ENCODE results near the gene IPP.

Gene IPP

GRCh38 chr1:45765999-45766792 lies 15.7 kb upstream of the IPP start:
- H3F3A ChIP-seq (ENCODE audit: control insufficient read depth, insufficient read depth), result no peaks in the 10 kb centered on the region
- TF ChIP-seq EZH2phosphoT487 (IDR thresholded peaks at IDR 0.05; ENCODE audit: borderline replicate concordance, low read length) (no peak), CTCF (IDR thresholded peaks at IDR 0.05; ENCODE audit: low read depth, low read length, poor library complexity, severe bottlenecking) (no peak)
- no peak overlapping the region for H3K4me2 ChIP-seq (ENCODE audit: low read length)
- peaks cover 16% of the 10 kb centered on the region for H3K4me1 ChIP-seq (ENCODE audit: control insufficient read depth, low read length)
- no peak overlapping the region for H3K27ac ChIP-seq (ENCODE audit: low read depth, low read length)
- no peaks in the 10 kb centered on the region for H3K36me3 ChIP-seq (ENCODE audit: control insufficient read depth, low read length)
- H3K4me3 ChIP-seq (ENCODE audit: low read length), result no peak overlapping the region
- no peaks in the 10 kb centered on the region for H3K79me2 ChIP-seq (ENCODE audit: control insufficient read depth, low read length)
- H3K27me3 ChIP-seq (ENCODE audit: control insufficient read depth, low read length), result no peaks in the 10 kb centered on the region
- peaks cover 5% of the 10 kb centered on the region; the same call in 1 of the 2 replicates for H3K9me3 ChIP-seq (ENCODE audit: control insufficient read depth, insufficient read depth, low read length)
- no peaks in the 10 kb centered on the region for H3K9me2 ChIP-seq (replicated peaks; ENCODE audit: control insufficient read depth, low read length)
- H4K20me1 ChIP-seq (ENCODE audit: control insufficient read depth, insufficient read depth, low read depth, low read length), result no peaks in the 10 kb centered on the region

- Histone ChIP-seq H3K36me3 (ENCODE audit: control insufficient read depth, low read length) (no peaks in the 10 kb centered on the region), H3K4me3 (ENCODE audit: low read length) (no peak overlapping the region), H3K9me2 (replicated peaks; ENCODE audit: control insufficient read depth, low read length) (no peaks in the 10 kb centered on the region), H4K20me1 (ENCODE audit: control insufficient read depth, insufficient read depth, low read depth, low read length) (no peaks in the 10 kb centered on the region), H3K9me3 (ENCODE audit: control insufficient read depth, insufficient read depth, low read length) (peaks cover 5% of the 10 kb centered on the region; the same call in 1 of the 2 replicates), H3K4me2 (ENCODE audit: low read length) (no peak overlapping the region), H3K4me1 (ENCODE audit: control insufficient read depth, low read length) (peaks cover 13% of the 10 kb centered on the region), H3K79me2 (ENCODE audit: control insufficient read depth, low read length) (no peaks in the 10 kb centered on the region), H3K27ac (ENCODE audit: low read depth, low read length) (no peak overlapping the region), H3F3A (ENCODE audit: control insufficient read depth, insufficient read depth) (no peaks in the 10 kb centered on the region), H3K27me3 (ENCODE audit: control insufficient read depth, low read length) (no peaks in the 10 kb centered on the region)
- TF ChIP-seq EZH2phosphoT487 (IDR thresholded peaks at IDR 0.05; ENCODE audit: borderline replicate concordance, low read length) (no peak), CTCF (IDR thresholded peaks at IDR 0.05; ENCODE audit: low read depth, low read length, poor library complexity, severe bottlenecking) (no peak)
These were observed 11.8 kb upstream of the IPP start for GRCh38 chr1:45762291-45762690.

GRCh38 chr1:45755697-45756096 lies 5.2 kb upstream of the IPP start:
- Histone ChIP-seq H3K4me2 (ENCODE audit: low read length) (no peak overlapping the region), H3K27me3 (ENCODE audit: control insufficient read depth, low read length) (no peaks in the 10 kb centered on the region), H3K9me3 (ENCODE audit: control insufficient read depth, insufficient read depth, low read length) (peaks cover 25% of the 10 kb centered on the region), H3K79me2 (ENCODE audit: control insufficient read depth, low read length) (no peaks in the 10 kb centered on the region), H3K36me3 (ENCODE audit: control insufficient read depth, low read length) (no peaks in the 10 kb centered on the region), H3K4me3 (ENCODE audit: low read length) (no peak overlapping the region), H3K27ac (ENCODE audit: low read depth, low read length) (no peak overlapping the region), H3K4me1 (ENCODE audit: control insufficient read depth, low read length) (peaks cover 16% of the 10 kb centered on the region), H3F3A (ENCODE audit: control insufficient read depth, insufficient read depth) (peaks cover 10% of the 10 kb centered on the region), H4K20me1 (ENCODE audit: control insufficient read depth, insufficient read depth, low read depth, low read length) (no peaks in the 10 kb centered on the region), H3K9me2 (replicated peaks; ENCODE audit: control insufficient read depth, low read length) (no peaks in the 10 kb centered on the region)
- TF ChIP-seq EZH2phosphoT487 (IDR thresholded peaks at IDR 0.05; ENCODE audit: borderline replicate concordance, low read length), result no peak

Measured in DOHH2 (cell line).